RWPE1 (cell line): ENCODE results near the gene TNXB.

Source experiments
- CTCF ChIA-PET: fragments of 350-600 bp; sonication (Branson Sonifier 250); formaldehyde crosslinking; extraction: SDS; loops from one replicate; lab custom pipeline; 2021; lab: Yijun Ruan, JAX
- POLR2A ChIA-PET: fragments of 400-600 bp; formaldehyde crosslinking; extraction: SDS; loops from one replicate; lab custom pipeline; 2020; ENCODE audit warnings: antibody characterized with exemption; ENCODE audit not compliant: low non-redundant PET; lab: Yijun Ruan, JAX
- DNase-seq: peaks from one replicate; pipeline ENCODE4 v3.0.0; 2012; ENCODE audit warnings: low spot score
- H3K27ac ChIP-seq: fragments of 450-650 bp; 2 replicates; pipeline ENCODE4 v1.5.1; 2017
- TF ChIP-seq, protein P1 (sequence below): fragments of 450-650 bp; conservative IDR thresholded peaks from 2 replicates; pipeline ENCODE4 v1.5.1; 2017; ENCODE audit warnings: low read depth, mild to moderate bottlenecking

The TNXB gene

DNA sequence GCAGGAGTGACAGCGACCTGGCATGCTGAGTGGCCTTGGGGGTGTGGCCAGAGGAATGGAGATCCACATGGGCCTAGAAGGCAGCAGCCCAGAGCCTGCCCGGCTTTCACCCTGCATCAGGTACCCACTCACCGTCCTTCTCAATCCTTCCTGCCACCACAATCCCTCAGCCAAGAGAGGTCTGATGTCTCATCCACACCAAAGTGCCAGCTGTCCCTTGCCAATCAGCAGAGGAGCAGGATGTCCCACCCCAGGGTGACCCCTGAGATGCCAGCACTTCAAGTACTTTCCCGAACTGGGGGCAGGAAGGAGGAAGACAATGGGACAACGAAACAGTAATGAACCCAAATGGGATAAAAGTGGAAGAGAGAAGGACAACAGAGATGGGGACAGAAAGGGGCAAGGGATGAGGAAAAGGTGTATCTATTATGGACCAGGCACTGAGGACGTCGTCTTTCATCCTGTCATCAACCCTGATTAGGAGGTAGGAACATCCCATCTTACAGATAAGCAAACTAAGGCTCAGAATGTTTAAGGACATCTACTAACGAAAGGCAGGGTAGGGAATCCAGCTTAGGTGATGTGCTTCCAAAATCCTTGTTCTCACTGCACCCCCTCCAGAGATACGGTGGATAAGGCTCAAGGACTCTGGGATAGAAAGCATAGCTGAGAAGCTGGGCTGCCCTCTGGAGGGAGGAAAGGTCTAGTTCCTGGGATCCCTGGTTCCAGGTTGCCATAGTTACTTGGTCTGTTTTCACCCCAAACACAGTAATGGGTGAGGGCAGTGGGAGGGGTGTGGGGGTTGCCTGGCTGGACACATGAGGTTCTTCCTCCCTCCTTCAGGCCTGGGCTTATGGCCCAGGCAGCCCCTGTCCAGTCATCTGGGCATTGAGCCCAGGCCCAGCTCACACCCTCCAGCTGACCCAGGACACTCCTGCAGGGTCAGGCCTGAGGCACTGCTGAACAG, 4.5 kb upstream of the TNXB start:
- DNase-seq, result peak; percentile 71
- TF ChIP-seq, protein P1, sequence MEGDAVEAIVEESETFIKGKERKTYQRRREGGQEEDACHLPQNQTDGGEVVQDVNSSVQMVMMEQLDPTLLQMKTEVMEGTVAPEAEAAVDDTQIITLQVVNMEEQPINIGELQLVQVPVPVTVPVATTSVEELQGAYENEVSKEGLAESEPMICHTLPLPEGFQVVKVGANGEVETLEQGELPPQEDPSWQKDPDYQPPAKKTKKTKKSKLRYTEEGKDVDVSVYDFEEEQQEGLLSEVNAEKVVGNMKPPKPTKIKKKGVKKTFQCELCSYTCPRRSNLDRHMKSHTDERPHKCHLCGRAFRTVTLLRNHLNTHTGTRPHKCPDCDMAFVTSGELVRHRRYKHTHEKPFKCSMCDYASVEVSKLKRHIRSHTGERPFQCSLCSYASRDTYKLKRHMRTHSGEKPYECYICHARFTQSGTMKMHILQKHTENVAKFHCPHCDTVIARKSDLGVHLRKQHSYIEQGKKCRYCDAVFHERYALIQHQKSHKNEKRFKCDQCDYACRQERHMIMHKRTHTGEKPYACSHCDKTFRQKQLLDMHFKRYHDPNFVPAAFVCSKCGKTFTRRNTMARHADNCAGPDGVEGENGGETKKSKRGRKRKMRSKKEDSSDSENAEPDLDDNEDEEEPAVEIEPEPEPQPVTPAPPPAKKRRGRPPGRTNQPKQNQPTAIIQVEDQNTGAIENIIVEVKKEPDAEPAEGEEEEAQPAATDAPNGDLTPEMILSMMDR, result peak; percentile 47
- peak overlapping the region; percentile 91 for H3K27ac ChIP-seq
- CTCF ChIA-PET, result interaction anchor here (0.6 to 1.8 kb wide), 5 partner anchors 11 to 139 kb away, joined by 3 to 8 read pairs (median 4); partner anchors contain the start of gene ATF6B
- POLR2A ChIA-PET, result interaction anchor here (1.1 kb wide), 1 partner anchor 15 kb away, joined by 3 read pairs; the partner anchor contains the start of gene ATF6B

DNA sequence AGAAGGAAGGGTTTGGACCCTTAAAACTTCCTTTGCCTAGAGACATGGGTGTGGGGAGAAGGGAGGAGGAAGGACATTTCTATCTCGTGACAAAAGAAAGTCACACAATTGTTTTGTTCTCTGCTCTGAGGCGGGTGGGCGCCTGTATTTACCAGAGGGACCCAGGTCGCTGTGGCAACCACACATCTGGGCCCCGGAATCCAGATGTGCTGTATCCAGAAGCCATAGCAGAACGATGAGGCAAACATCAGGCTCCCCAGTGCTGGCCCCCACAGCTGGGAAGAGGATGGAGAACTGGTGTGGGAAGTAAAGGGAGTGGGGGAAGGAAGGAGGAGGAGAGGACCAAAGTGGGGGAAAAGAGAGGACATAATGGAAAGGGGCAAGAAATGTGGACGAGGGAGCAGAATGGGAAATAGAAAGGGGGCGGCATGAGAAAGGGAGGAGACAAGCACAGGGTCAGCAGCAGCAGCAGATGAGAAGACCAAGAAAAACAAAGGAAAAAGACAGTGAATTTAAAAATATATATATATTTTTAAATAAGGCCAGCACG, 3.4 kb upstream of the TNXB start:
- ChIA-PET POLR2A (no interaction called here), CTCF (interaction anchor here (0.6 kb wide), 1 partner anchor 958 kb away, joined by 4 read pairs; no protein-coding TSS in a partner anchor)
- no peak for DNase-seq
- peak overlapping the region; percentile 91 for H3K27ac ChIP-seq
- TF ChIP-seq, protein P1, result no peak

DNA sequence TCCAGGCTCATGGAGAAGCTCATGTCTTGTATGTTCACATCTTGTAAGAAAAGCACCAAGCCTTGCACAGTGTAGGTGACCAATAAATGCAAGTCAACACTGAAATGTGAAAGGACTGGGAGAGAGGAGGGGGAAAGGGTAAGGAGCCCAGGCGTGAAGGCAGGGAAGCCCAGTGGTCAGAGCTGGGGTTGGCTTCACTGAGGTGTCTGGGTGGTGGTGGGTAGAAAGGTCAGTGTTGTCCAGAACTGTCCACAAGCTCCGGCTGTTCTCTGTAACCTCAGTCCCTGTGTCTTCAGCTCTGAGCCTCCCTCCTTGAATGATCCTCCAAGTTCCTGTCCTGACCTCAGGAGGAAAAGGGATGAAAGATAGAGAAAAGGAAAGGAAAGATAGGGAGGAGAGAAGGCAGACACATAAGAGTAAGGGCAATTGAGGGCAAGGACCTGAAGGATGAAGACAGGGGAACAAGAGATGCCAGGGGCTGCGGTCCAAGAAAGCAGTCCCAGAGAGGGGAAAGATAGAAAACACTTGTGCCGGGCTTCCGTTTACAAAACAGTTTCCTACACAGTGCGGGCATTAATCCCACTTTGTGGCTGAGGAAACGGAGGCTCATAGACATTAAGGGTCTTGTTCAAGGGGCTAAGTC, 2.4 kb upstream of the TNXB start:
- POLR2A ChIA-PET, result interaction anchor here (0.6 kb wide), 1 partner anchor 30 kb away, joined by 4 read pairs; no protein-coding TSS in a partner anchor
- TF ChIP-seq, protein P1, result no peak
- no peak overlapping the region; the same call in 1 of the 2 replicates for H3K27ac ChIP-seq
- no peak for DNase-seq
- CTCF ChIA-PET, result no interaction called here

DNA sequence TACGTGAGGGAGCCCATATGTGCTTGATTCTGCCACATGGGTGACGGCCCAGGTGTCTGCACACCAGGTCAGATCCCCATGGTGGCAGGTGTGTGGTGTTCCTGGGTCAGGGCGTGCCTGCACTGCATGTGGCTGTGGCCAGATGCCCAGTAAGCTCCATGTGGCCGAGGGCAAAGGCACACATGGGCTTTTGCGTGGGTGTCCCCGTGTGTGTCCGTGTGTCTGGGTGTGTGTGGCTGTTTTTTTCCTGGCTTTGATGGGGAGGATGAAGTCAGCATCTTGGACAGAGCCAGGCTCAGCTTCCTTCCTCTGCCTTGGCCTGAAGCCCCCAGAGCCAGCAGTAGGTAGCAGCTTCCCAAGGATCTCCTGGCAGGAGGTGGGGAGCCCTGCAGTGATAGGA, 1.5 kb upstream of the TNXB start:
- CTCF ChIA-PET, result interaction anchor here (1.8 kb wide), 1 partner anchor 8 kb away, joined by 7 read pairs; no protein-coding TSS in a partner anchor

DNA sequence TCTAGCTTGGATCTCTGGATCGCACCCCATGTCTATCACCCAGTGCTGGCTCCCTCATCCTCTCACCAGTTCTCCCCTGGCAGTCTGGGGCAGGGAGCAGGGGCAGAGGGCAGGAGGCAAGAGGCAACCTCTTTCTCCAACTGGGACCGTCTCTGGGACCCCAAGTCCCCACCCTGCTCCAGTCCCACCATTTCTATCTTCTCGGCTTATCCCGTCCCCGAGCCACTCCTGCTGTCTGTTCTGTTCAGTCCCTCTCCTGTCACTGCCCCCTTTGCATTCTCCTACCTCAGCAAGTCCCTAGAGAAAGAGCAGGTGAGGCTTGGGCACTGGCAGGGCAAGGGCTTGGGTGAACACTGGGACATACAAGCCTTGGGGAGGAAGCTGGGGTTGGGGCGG, 625 bp upstream of the TNXB start:
- TF ChIP-seq, protein P1, result no peak
- peak overlapping the region; percentile 97 for H3K27ac ChIP-seq
- CTCF ChIA-PET, result interaction anchor here (1.8 kb wide), 1 partner anchor 9 kb away, joined by 7 read pairs; no protein-coding TSS in a partner anchor
- DNase-seq, result no peak
- POLR2A ChIA-PET, result no interaction called here

More for the DNA sequence above, 1.5 kb upstream of the TNXB start:
- peak overlapping the region; percentile 97 for H3K27ac ChIP-seq
- TF ChIP-seq, protein P1, result no peak
- DNase-seq, result no peak
- POLR2A ChIA-PET, result interaction anchor here (0.8 kb wide), 1 partner anchor 34 kb away, joined by 4 read pairs; no protein-coding TSS in a partner anchor
